Endothelial cell of umbilical vein (primary cell): ENCODE results near the gene ZNF157. TPM values are rescaled to one million over a fixed set of nuclear protein-coding genes. Genes with fewer than 3 reads are reported as not detected.

Source experiments
- BruUV-seq: library from RNA; stranded (reverse); fragments of 400-500 nt; replicated peaks from 2 replicates; lab custom pipeline; 2021; lab: Mats Ljungman, UMichigan
- CTCF ChIA-PET: fragments of 300-600, 350-600 bp; sonication (Branson Sonifier 250); formaldehyde crosslinking; loops from one replicate; lab custom pipeline; 2021; ENCODE audit warnings: antibody characterized with exemption, inconsistent platforms; lab: Charles Lee
- POLR2A ChIA-PET: fragments of 300-600, 350-600 bp; sonication (Branson Sonifier 250); formaldehyde crosslinking; loops from one replicate; lab custom pipeline; 2021; ENCODE audit warnings: antibody characterized with exemption, inconsistent platforms; lab: Charles Lee
- DNase-seq: peaks from one replicate; pipeline ENCODE4 v3.0.0-alpha.2; 2011; ENCODE audit warnings: low read depth, low spot score
- FAIRE-seq: peaks from 2 replicates; lab custom pipeline; 2011; peaks lifted over from hg19 to GRCh38; lab: Jason Lieb, UNC
- H2AFZ ChIP-seq: 2 replicates; pipeline ENCODE4 v1.6.0; 2012; ENCODE audit warnings: low read depth, low read length, control low read depth, inconsistent platforms
- H3K27ac ChIP-seq: 2 replicates; pipeline ENCODE4 v1.5.1; 2011; ENCODE audit warnings: low read depth, mild to moderate bottlenecking, control low read depth, low read length, moderate library complexity; ENCODE audit not compliant: insufficient read depth
- H3K27me3 ChIP-seq, 2 experiments: 2 replicates each; pipeline versions ENCODE4 v1.6.0 to v1.6.1; 2011; ENCODE audit warnings: low read length in 2 of 2, mixed read lengths in 1 of 2; ENCODE audit not compliant: control insufficient read depth in 2 of 2, insufficient read depth in 2 of 2
- H3K36me3 ChIP-seq, 2 experiments: 2 replicates in 1 of 2; 3 replicates in 1 of 2; pipeline ENCODE4 v1.5.1; 2011; ENCODE audit warnings: low read length in 2 of 2, mild to moderate bottlenecking in 1 of 2, moderate library complexity in 1 of 2; ENCODE audit not compliant: control insufficient read depth in 2 of 2, insufficient read depth in 2 of 2; ENCODE audit errors: extremely low read depth in 1 of 2
- H3K4me1 ChIP-seq: 3 replicates; pipeline ENCODE4 v1.5.1; 2011; ENCODE audit warnings: mild to moderate bottlenecking, low read length; ENCODE audit not compliant: control insufficient read depth, insufficient read depth; ENCODE audit errors: extremely low read depth
- H3K4me2 ChIP-seq: 2 replicates; pipeline ENCODE4 v1.6.1; 2011; ENCODE audit warnings: low read length, control low read depth, mixed read lengths; ENCODE audit not compliant: insufficient read depth
- H3K4me3 ChIP-seq, 3 experiments: fragments of 200-600 bp in 1 of 3; sonication (generic), shearing (Covaris generic) in 1 of 3; replicated peaks in 1 of 3; 2 replicates each; pipeline ENCODE4 v1.5.1; 2011 to 2016; ENCODE audit warnings: control low read depth in 3 of 3, low read length in 3 of 3, mild to moderate bottlenecking in 2 of 3, inconsistent platforms in 1 of 3, low read depth in 1 of 3, moderate library complexity in 1 of 3; ENCODE audit not compliant: insufficient read depth in 1 of 3
- H3K79me2 ChIP-seq: 2 replicates; pipeline ENCODE4 v1.6.0; 2012; ENCODE audit warnings: low read length, inconsistent platforms; ENCODE audit not compliant: control insufficient read depth, insufficient read depth
- H3K9ac ChIP-seq: replicated peaks from 2 replicates; pipeline ENCODE3; 2011; ENCODE audit warnings: low read length, control low read depth; ENCODE audit not compliant: insufficient read depth; ENCODE audit errors: extremely low read depth
- H3K9me1 ChIP-seq: replicated peaks from 3 replicates; pipeline ENCODE4 v1.6.0; 2011; ENCODE audit warnings: mild to moderate bottlenecking, low read length; ENCODE audit not compliant: control insufficient read depth, insufficient read depth; ENCODE audit errors: extremely low read depth
- H3K9me3 ChIP-seq: replicated peaks from 2 replicates; pipeline ENCODE4 v1.5.1; 2012; ENCODE audit warnings: low read length, inconsistent platforms; ENCODE audit not compliant: control insufficient read depth, insufficient read depth
- H4K20me1 ChIP-seq: replicated peaks from 2 replicates; pipeline ENCODE3; 2011; ENCODE audit warnings: mild to moderate bottlenecking, low read length; ENCODE audit not compliant: control insufficient read depth, insufficient read depth; ENCODE audit errors: extremely low read depth
- EZH2 ChIP-seq: IDR thresholded peaks from 2 replicates; pipeline ENCODE4 v1.6.1; 2012; ENCODE audit warnings: borderline replicate concordance, low read depth, mild to moderate bottlenecking, moderate library complexity, low read length, inconsistent platforms; ENCODE audit not compliant: severe bottlenecking
- FOS ChIP-seq: IDR thresholded peaks from 2 replicates; pipeline ENCODE4 v1.6.1; 2011; ENCODE audit warnings: mild to moderate bottlenecking, low read length, moderate library complexity, borderline replicate concordance; ENCODE audit not compliant: insufficient read depth
- GATA2 ChIP-seq: IDR thresholded peaks from 2 replicates; pipeline ENCODE4 v1.7.0; 2011; ENCODE audit warnings: low read depth, mild to moderate bottlenecking, moderate library complexity, mixed read lengths, low read length; ENCODE audit not compliant: insufficient read length, insufficient read depth
- JUN ChIP-seq: IDR thresholded peaks from 2 replicates; pipeline ENCODE4 v1.6.1; 2011; ENCODE audit warnings: borderline replicate concordance, low read depth; ENCODE audit not compliant: insufficient read length, insufficient read depth
- MAX ChIP-seq: IDR thresholded peaks from 2 replicates; pipeline ENCODE4 v1.6.1; 2011; ENCODE audit not compliant: insufficient read depth, insufficient read length
- MYC ChIP-seq: IDR thresholded peaks from one replicate; pipeline ENCODE4 v1.6.1; 2011; ENCODE audit warnings: mild to moderate bottlenecking, low read depth, low read length
- POLR2A ChIP-seq: IDR thresholded peaks from 2 replicates; pipeline ENCODE4 v1.6.1; 2012; ENCODE audit warnings: low read depth, mild to moderate bottlenecking, control low read depth, low read length
- POLR2AphosphoS5 ChIP-seq: IDR thresholded peaks from 2 replicates; pipeline ENCODE4 v1.6.1; 2012; ENCODE audit warnings: low read depth, mild to moderate bottlenecking, control low read depth, low read length, moderate library complexity; ENCODE audit not compliant: insufficient read depth
- dilution Hi-C: fragments of 300-500 bp; cut with MboI; formaldehyde crosslinking; loops from one replicate; pipeline ENCODE4 v1.15.0; 2019; ENCODE audit warnings: low sequenced_read_pairs; ENCODE audit not compliant: extremely low pct_ligation_motif_present
- intact Hi-C: fragments of 100-400 bp; cut with micrococcal nuclease; formaldehyde crosslinking; loops from one replicate; pipeline ENCODE4 v1.10.0; 2022
- polyA plus RNA-seq, 4 experiments: library from polyadenylated mRNA; depleted of rRNA in 3 of 4; stranded (reverse) in 3 of 4; unstranded in 1 of 4; fragments of >200 nt; gene quantifications; 2 replicates each; pipeline versions ENCODE4 v1.2.1 to v1.2.3, GENCODE V29; 2011 to 2012; ENCODE audit warnings: missing spikeins in 1 of 4
- total RNA-seq: library from RNA; stranded (reverse); gene quantifications from 2 replicates; pipeline ENCODE4 v1.2.3, GENCODE V29; 2021
- TF ChIP-seq, protein P1 (sequence below), 2 donors: IDR thresholded peaks; 1 replicate in 1 of 2; 2 replicates in 1 of 2; pipeline ENCODE4 v1.5.1; 2011; ENCODE audit warnings: low read length in 2 of 2, mild to moderate bottlenecking in 2 of 2, moderate library complexity in 2 of 2, control low read depth in 1 of 2, inconsistent platforms in 1 of 2, low read depth in 1 of 2; ENCODE audit not compliant: insufficient read depth in 1 of 2; ENCODE audit errors: extremely low read depth in 1 of 2

ZNF157 gene
- total and polyA plus RNA-seq, 2 donors (not counting 3 experiments of a cell fraction or from before 2014, with no cell fraction given): not detected

DNA sequence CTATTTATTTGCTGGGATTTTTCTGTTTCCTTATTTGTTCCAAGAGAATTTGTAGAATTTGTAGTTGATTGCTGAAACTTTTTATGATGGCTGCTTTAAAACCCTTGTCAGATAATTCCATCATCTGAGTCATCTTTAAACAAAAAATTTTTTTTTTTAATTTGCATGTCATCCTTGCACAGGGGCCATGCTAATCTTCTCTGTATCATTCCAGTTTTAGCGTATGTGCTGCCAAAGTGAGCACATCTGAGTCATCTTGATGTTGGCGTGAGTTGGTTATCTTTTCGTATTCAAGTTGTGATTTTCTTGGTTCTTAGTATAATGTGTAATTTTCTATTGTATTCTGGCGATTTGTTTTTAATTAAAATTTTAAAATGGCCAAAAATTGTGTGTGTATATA lies 18.7 kb upstream of the ZNF157 start:
- dilution Hi-C loops (no loop called here), intact Hi-C loops (no loop called here)
- TF ChIP-seq EZH2 (no peak), JUN (no peak), POLR2A (no peak), FOS (no peak), POLR2AphosphoS5 (no peak), MAX (no peak), MYC (no peak), GATA2 (no peak)
- TF ChIP-seq, protein P1, sequence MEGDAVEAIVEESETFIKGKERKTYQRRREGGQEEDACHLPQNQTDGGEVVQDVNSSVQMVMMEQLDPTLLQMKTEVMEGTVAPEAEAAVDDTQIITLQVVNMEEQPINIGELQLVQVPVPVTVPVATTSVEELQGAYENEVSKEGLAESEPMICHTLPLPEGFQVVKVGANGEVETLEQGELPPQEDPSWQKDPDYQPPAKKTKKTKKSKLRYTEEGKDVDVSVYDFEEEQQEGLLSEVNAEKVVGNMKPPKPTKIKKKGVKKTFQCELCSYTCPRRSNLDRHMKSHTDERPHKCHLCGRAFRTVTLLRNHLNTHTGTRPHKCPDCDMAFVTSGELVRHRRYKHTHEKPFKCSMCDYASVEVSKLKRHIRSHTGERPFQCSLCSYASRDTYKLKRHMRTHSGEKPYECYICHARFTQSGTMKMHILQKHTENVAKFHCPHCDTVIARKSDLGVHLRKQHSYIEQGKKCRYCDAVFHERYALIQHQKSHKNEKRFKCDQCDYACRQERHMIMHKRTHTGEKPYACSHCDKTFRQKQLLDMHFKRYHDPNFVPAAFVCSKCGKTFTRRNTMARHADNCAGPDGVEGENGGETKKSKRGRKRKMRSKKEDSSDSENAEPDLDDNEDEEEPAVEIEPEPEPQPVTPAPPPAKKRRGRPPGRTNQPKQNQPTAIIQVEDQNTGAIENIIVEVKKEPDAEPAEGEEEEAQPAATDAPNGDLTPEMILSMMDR (IDR thresholded peaks at IDR 0.05; ENCODE audit: extremely low read depth in 1 of 2, insufficient read depth in 1 of 2, low read depth in 1 of 2, low read length in 2 of 2): no peak
- H3K4me2 ChIP-seq: no peak overlapping the region
- no peaks in the 10 kb centered on the region for H3K4me1 ChIP-seq
- no peaks in the 10 kb centered on the region for H3K27me3 ChIP-seq
- H3K79me2 ChIP-seq: no peaks in the 10 kb centered on the region
- no peaks in the 10 kb centered on the region for H3K9me3 ChIP-seq
- H3K9ac ChIP-seq: no peak overlapping the region
- ChIA-PET CTCF (no interaction called here), POLR2A (no interaction called here)
- no peak for DNase-seq
- no TSS peak for BruUV-seq
- no peaks in the 10 kb centered on the region for H3K9me1 ChIP-seq
- H3K4me3 ChIP-seq: no peak overlapping the region
- no peak for FAIRE-seq
- H4K20me1 ChIP-seq: no peaks in the 10 kb centered on the region
- H3K36me3 ChIP-seq: no peaks in the 10 kb centered on the region
- H2AFZ ChIP-seq: no peak overlapping the region
- no peak overlapping the region for H3K27ac ChIP-seq
